Loucy (cell line): ENCODE results near the gene RALGPS1.

ENCODE experiments used
- H2AFZ ChIP-seq: fragments of 200-600 bp; sonication (generic); 2 replicates; pipeline ENCODE4 v1.6.0; 2016; ENCODE audit warnings: antibody characterized with exemption, mild to moderate bottlenecking, low read length, moderate library complexity
- H3F3A ChIP-seq: fragments of 200-600 bp; 2 replicates; pipeline ENCODE4 v1.6.0; 2016; ENCODE audit warnings: antibody characterized with exemption, low read depth, mild to moderate bottlenecking
- H3K27me3 ChIP-seq: fragments of 200-600 bp; sonication (generic); 2 replicates; pipeline ENCODE4 v1.6.1; 2014; ENCODE audit warnings: low read length, mild to moderate bottlenecking; ENCODE audit not compliant: insufficient read depth, poor library complexity, severe bottlenecking
- H3K36me3 ChIP-seq: fragments of 200-600 bp; sonication (generic); 2 replicates; pipeline ENCODE4 v1.6.1; 2016; ENCODE audit warnings: low read length; ENCODE audit not compliant: insufficient read depth
- H3K4me1 ChIP-seq: fragments of 200-600 bp; sonication (generic); 2 replicates; pipeline ENCODE4 v1.5.1; 2014; ENCODE audit warnings: low read length, mild to moderate bottlenecking; ENCODE audit not compliant: insufficient read depth, poor library complexity, severe bottlenecking
- H3K4me2 ChIP-seq: fragments of 200-600 bp; sonication (generic); 2 replicates; pipeline ENCODE4 v1.6.0; 2014; ENCODE audit warnings: antibody characterized with exemption, low read length, low read depth, mild to moderate bottlenecking; ENCODE audit not compliant: poor library complexity, severe bottlenecking
- H3K4me3 ChIP-seq: fragments of 200-600 bp; sonication (generic); 2 replicates; pipeline ENCODE4 v1.5.1; 2014; ENCODE audit warnings: low read length, mild to moderate bottlenecking, mixed read lengths; ENCODE audit not compliant: poor library complexity, severe bottlenecking
- H3K79me2 ChIP-seq: fragments of 200-600 bp; sonication (generic); 2 replicates; pipeline ENCODE4 v1.6.1; 2014; ENCODE audit warnings: low read length; ENCODE audit not compliant: insufficient read depth
- H3K9ac ChIP-seq: fragments of 200-600 bp; sonication (generic); 2 replicates; pipeline ENCODE4 v1.6.0; 2014; ENCODE audit warnings: mild to moderate bottlenecking, low read depth, low read length, moderate library complexity; ENCODE audit not compliant: poor library complexity, severe bottlenecking
- H3K9me2 ChIP-seq: fragments of 200-600 bp; sonication (generic); replicated peaks from 2 replicates; pipeline ENCODE4 v1.6.1; 2016; ENCODE audit warnings: low read depth, low read length, mixed read lengths
- H3K9me3 ChIP-seq: fragments of 200-600 bp; sonication (generic); 2 replicates; pipeline ENCODE4 v1.6.1; 2014; ENCODE audit warnings: mild to moderate bottlenecking, antibody characterized with exemption, low read length, low read depth; ENCODE audit not compliant: insufficient read depth
- H4K20me1 ChIP-seq: fragments of 200-600 bp; sonication (generic); 2 replicates; pipeline ENCODE4 v1.6.0; 2014; ENCODE audit warnings: antibody characterized with exemption, low read length, mild to moderate bottlenecking; ENCODE audit not compliant: insufficient read depth, poor library complexity, severe bottlenecking
- CTCF ChIP-seq: fragments of 200-600 bp; sonication (generic); conservative IDR thresholded peaks from 2 replicates; pipeline ENCODE4 v1.5.1; 2014; ENCODE audit warnings: mild to moderate bottlenecking, antibody characterized with exemption, low read length
- EZH2phosphoT487 ChIP-seq: fragments of 200-600 bp; IDR thresholded peaks from 2 replicates; pipeline ENCODE4 v1.6.1; 2018; ENCODE audit warnings: antibody characterized with exemption, mild to moderate bottlenecking, moderate library complexity, borderline replicate concordance

RALGPS1 gene

GRCh38 chr9:127089631-127090081, 175.1 kb downstream of the RALGPS1 start:
- Histone ChIP-seq H3K27me3 (no peaks in the 10 kb centered on the region), H3K79me2 (no peaks in the 10 kb centered on the region), H3K4me3 (no peak overlapping the region), H4K20me1 (no peaks in the 10 kb centered on the region), H3K9me2 (no peaks in the 10 kb centered on the region), H3K9me3 (no peaks in the 10 kb centered on the region), H3K4me2 (no peak overlapping the region), H3K4me1 (no peaks in the 10 kb centered on the region), H2AFZ (no peak overlapping the region), H3K9ac (no peak overlapping the region), H3K36me3 (no peaks in the 10 kb centered on the region), H3F3A (no peaks in the 10 kb centered on the region)
- no peak for TF ChIP-seq CTCF
- TF ChIP-seq EZH2phosphoT487 = no peak

- H3K4me1 ChIP-seq = no peaks in the 10 kb centered on the region
- no peak overlapping the region for H3K4me2 ChIP-seq
- H2AFZ ChIP-seq = no peak overlapping the region
- H3K9me3 ChIP-seq = no peaks in the 10 kb centered on the region
- no peaks in the 10 kb centered on the region for H3F3A ChIP-seq
- H3K9me2 ChIP-seq = no peaks in the 10 kb centered on the region
- H3K9ac ChIP-seq = no peak overlapping the region
- no peak for TF ChIP-seq CTCF
- TF ChIP-seq EZH2phosphoT487 = no peak
- H4K20me1 ChIP-seq = no peaks in the 10 kb centered on the region
- H3K4me3 ChIP-seq = no peak overlapping the region
- no peaks in the 10 kb centered on the region for H3K36me3 ChIP-seq
- no peaks in the 10 kb centered on the region for H3K27me3 ChIP-seq
- no peaks in the 10 kb centered on the region for H3K79me2 ChIP-seq
Observed at GRCh38 chr9:127090341-127090985, 175.9 kb downstream of the RALGPS1 start.

GRCh38 chr9:127091526-127091925, 176.9 kb downstream of the RALGPS1 start:
- Histone ChIP-seq H3K4me1 (peaks cover 9% of the 10 kb centered on the region), H3K9me2 (no peaks in the 10 kb centered on the region), H3K79me2 (no peaks in the 10 kb centered on the region), H3K9ac (no peak overlapping the region), H2AFZ (no peak overlapping the region), H3K9me3 (no peaks in the 10 kb centered on the region), H3F3A (no peaks in the 10 kb centered on the region), H3K4me2 (no peak overlapping the region), H3K27me3 (no peaks in the 10 kb centered on the region), H3K36me3 (no peaks in the 10 kb centered on the region), H3K4me3 (no peak overlapping the region), H4K20me1 (no peaks in the 10 kb centered on the region)
- no peak for TF ChIP-seq EZH2phosphoT487
